Colonic mucosa (tissue), 4 donors: Measurements from ENCODE around the gene SHLD3. TPM values are rescaled to one million over a fixed set of nuclear protein-coding genes. Genes with fewer than 3 reads are reported as not detected.
"Not testable (repeated sequence)": the region's sequence is repeated elsewhere in the genome, so short reads cannot be mapped to it uniquely, and the experiment has no call there.

Experiments used
- DNase-seq: peaks from one replicate; pipeline ENCODE4 v3.0.0-alpha.2; 2020
- H3K27ac ChIP-seq: fragments of 200-600 bp; one replicate; pipeline ENCODE4 v1.8.0; 2021
- H3K27me3 ChIP-seq: fragments of 200-600 bp; one replicate; pipeline ENCODE4 v1.8.0; 2021
- H3K36me3 ChIP-seq: fragments of 200-600 bp; one replicate; pipeline ENCODE4 v1.8.0; 2021
- H3K4me1 ChIP-seq: fragments of 200-600 bp; one replicate; pipeline ENCODE4 v1.8.0; 2021; ENCODE audit warnings: mild to moderate bottlenecking
- H3K4me3 ChIP-seq: fragments of 200-600 bp; one replicate; pipeline ENCODE4 v1.8.0; 2021
- H3K9ac ChIP-seq, 2 donors: one replicate each; pipeline ENCODE4 v1.7.0; 2013; ENCODE audit warnings: control low read depth in 2 of 2, low read depth in 2 of 2, low read length in 2 of 2
- H3K9me3 ChIP-seq: fragments of 200-600 bp; one replicate; pipeline ENCODE4 v1.8.0; 2021
- CTCF ChIP-seq: fragments of 200-600 bp; IDR thresholded peaks from one replicate; pipeline ENCODE4 v1.8.0; 2022; ENCODE audit warnings: antibody characterized with exemption, mild to moderate bottlenecking
- intact Hi-C: fragments of 100-400 bp; cut with DNase I; formaldehyde crosslinking; loops from one replicate; pipeline ENCODE4 v1.14.1; 2022
- total RNA-seq, 2 donors: library from RNA; stranded (reverse); fragmentation: NEBNext Ultra II Directional in 1 of 2; extraction: Animal tissue kit (Norgen Biotek cat#: 25700) in 1 of 2; gene quantifications; one replicate each; pipeline ENCODE4 v1.2.1, GENCODE V29; 2021
- donor health status: healthy.
- donor health status: DM: no; HTN: no; CAD: no.
- donor health status: DM: no; HTN: no; CAD: no.

The SHLD3 gene
- total RNA-seq, 2 donors from 2014 or later = 3.1 to 3.9 TPM

- Histone ChIP-seq H3K9ac (no peak overlapping the region), H3K27me3 (no peaks in the 10 kb centered on the region), H3K27ac (no peak overlapping the region), H3K9me3 (no peaks in the 10 kb centered on the region), H3K4me1 (no peaks in the 10 kb centered on the region), H3K4me3 (no peak overlapping the region), H3K36me3 (no peaks in the 10 kb centered on the region)
- no peak for DNase-seq
- intact Hi-C loops = no loop called here
- peak; percentile 38 for TF ChIP-seq CTCF
Measured at GRCh38 chr5:65663804-65664521, 39.1 kb downstream of the SHLD3 start.

- no peaks in the 10 kb centered on the region for H3K9me3 ChIP-seq
- no peaks in the 10 kb centered on the region for H3K4me1 ChIP-seq
- H3K4me3 ChIP-seq = no peak overlapping the region
- H3K9ac ChIP-seq = no peak overlapping the region
- no peak overlapping the region for H3K27ac ChIP-seq
- TF ChIP-seq CTCF = no peak
- intact Hi-C loops = no loop called here
- no peaks in the 10 kb centered on the region for H3K36me3 ChIP-seq
- no peak for DNase-seq
- H3K27me3 ChIP-seq = no peaks in the 10 kb centered on the region
Measured at GRCh38 chr5:65668696-65669095, 43.9 kb downstream of the SHLD3 start.

- H3K9ac ChIP-seq = no peak overlapping the region
- H3K27ac ChIP-seq = no peak overlapping the region
- H3K4me3 ChIP-seq = no peak overlapping the region
- intact Hi-C loops = no loop called here
- TF ChIP-seq CTCF = no peak
- DNase-seq = no peak
- H3K4me1 ChIP-seq = no peaks in the 10 kb centered on the region
- no peaks in the 10 kb centered on the region for H3K36me3 ChIP-seq
- no peaks in the 10 kb centered on the region for H3K27me3 ChIP-seq
- no peaks in the 10 kb centered on the region for H3K9me3 ChIP-seq
Measured at GRCh38 chr5:65672796-65673195, 48.0 kb downstream of the SHLD3 start.

- Histone ChIP-seq H3K27ac (no peak overlapping the region), H3K27me3 (no peaks in the 10 kb centered on the region), H3K36me3 (no peaks in the 10 kb centered on the region), H3K9ac (no peak overlapping the region), H3K4me3 (no peak overlapping the region), H3K9me3 (no peaks in the 10 kb centered on the region), H3K4me1 (no peaks in the 10 kb centered on the region)
- intact Hi-C loops = no loop called here
- no peak for TF ChIP-seq CTCF
- no peak for DNase-seq
Measured at GRCh38 chr5:65674749-65675148, 49.9 kb downstream of the SHLD3 start.

GRCh38 chr5:65676056-65676455 lies 51.2 kb downstream of the SHLD3 start:
- H3K27me3 ChIP-seq, H3K36me3 ChIP-seq, intact Hi-C loops: not testable (repeated sequence)

More at GRCh38 chr5:65676056-65676455, 51.2 kb downstream of the SHLD3 start:
- H3K4me3 ChIP-seq, DNase-seq, H3K9me3 ChIP-seq, H3K9ac ChIP-seq, H3K4me1 ChIP-seq, H3K27ac ChIP-seq: not testable (repeated sequence)

Other genes with a start within 250 kb of the SHLD3 start
- gene ADAMTS6, start 143.1 kb upstream of the SHLD3 start, total RNA-seq = under 1 TPM; 0.12 to 0.77 TPM
- 10 to 100 TPM; 10.4 to 31.4 TPM for gene CENPK, start 61.9 kb upstream of the SHLD3 start, total RNA-seq
- 10 to 100 TPM; 23.5 to 28.2 TPM for gene PPWD1, start 61.7 kb upstream of the SHLD3 start, total RNA-seq
- gene TRIM23, start 694 bp upstream of the SHLD3 start, total RNA-seq = 1 to 10 TPM; 5.8 to 8.8 TPM
- gene TRAPPC13, start within 50 bp of the SHLD3 start, total RNA-seq = 10 to 100 TPM; 20.1 to 23.6 TPM
- 1 to 10 TPM; 3.7 to 4.4 TPM for gene SGTB, start 97.1 kb downstream of the SHLD3 start, total RNA-seq
- gene NLN, start 97.2 kb downstream of the SHLD3 start, total RNA-seq = 10 to 100 TPM; 13.7 to 24.6 TPM